Kidney (tissue), 14 donors: ENCODE results near the gene METRNL. TPM values are rescaled to one million over a fixed set of nuclear protein-coding genes. Genes with fewer than 3 reads are reported as not detected.

Experiments
- DNase-seq, 5 donors: peaks; one replicate each; pipeline ENCODE4 v3.0.0-alpha.2; 2013 to 2020
- FAIRE-seq: peaks from 2 replicates; lab custom pipeline; 2012; peaks lifted over from hg19 to GRCh38; lab: Jason Lieb, UNC
- H3K27ac ChIP-seq, 2 donors: one replicate each; pipeline ENCODE4 v1.7.0; 2013; ENCODE audit warnings: low read depth in 2 of 2, low read length in 2 of 2, inconsistent platforms in 1 of 2
- H3K27me3 ChIP-seq: one replicate; pipeline ENCODE4 v1.7.1; 2013; ENCODE audit warnings: low read length, inconsistent platforms; ENCODE audit not compliant: control insufficient read depth, insufficient read depth
- H3K36me3 ChIP-seq, 3 donors: one replicate each; pipeline versions ENCODE4 v1.7.0 to v1.7.1; 2013; ENCODE audit warnings: low read length in 3 of 3, control low read depth in 1 of 3, inconsistent platforms in 1 of 3; ENCODE audit not compliant: insufficient read depth in 3 of 3, control insufficient read depth in 2 of 3
- H3K4me1 ChIP-seq, 3 donors: one replicate each; pipeline versions ENCODE4 v1.7.0 to v1.7.1; 2013; ENCODE audit warnings: low read length in 3 of 3, inconsistent platforms in 1 of 3, low read depth in 1 of 3; ENCODE audit not compliant: control insufficient read depth in 2 of 3, insufficient read depth in 2 of 3
- H3K4me3 ChIP-seq, 3 donors: one replicate each; pipeline versions ENCODE4 v1.7.0 to v1.8.1; 2013; ENCODE audit warnings: low read length in 3 of 3, control low read depth in 1 of 3, inconsistent platforms in 1 of 3
- H3K9ac ChIP-seq, 3 donors: one replicate each; pipeline versions ENCODE4 v1.7.0 to v1.7.1; 2013; ENCODE audit warnings: low read length in 3 of 3, control low read depth in 1 of 3, inconsistent platforms in 1 of 3
- H3K9me3 ChIP-seq, 3 donors: one replicate each; pipeline versions ENCODE4 v1.7.0 to v1.7.1; 2013; ENCODE audit warnings: low read length in 3 of 3, control low read depth in 1 of 3, inconsistent platforms in 1 of 3; ENCODE audit not compliant: control insufficient read depth in 2 of 3, insufficient read depth in 1 of 3
- intact Hi-C: fragments of 100-400 bp; cut with DNase I; formaldehyde crosslinking; loops from one replicate; pipeline ENCODE4 v1.11.1; 2022
- polyA plus RNA-seq: library from polyadenylated mRNA; stranded (reverse); fragments of 350-450 nt; fragmentation: Illumina TruSeq; extraction: RNeasy Lipid Tissue Mini Kit (QIAGEN cat#74804); gene quantifications from one replicate; pipeline ENCODE4 v1.2.3, GENCODE V29; 2014; ENCODE audit warnings: low read depth, low replicate concordance; ENCODE audit not compliant: insufficient read depth
- total RNA-seq: library from RNA; stranded (reverse); fragmentation: NEBNext Ultra II Directional; extraction: Animal tissue kit (Norgen Biotek cat#: 25700); gene quantifications from one replicate; pipeline ENCODE4 v1.2.1, GENCODE V29; 2021
- TF ChIP-seq, protein P1 (sequence below): IDR thresholded peaks from 3 replicates; pipeline ENCODE4 v1.5.1; 2012; ENCODE audit warnings: mild to moderate bottlenecking, moderate library complexity, borderline replicate concordance; ENCODE audit not compliant: insufficient read depth; ENCODE audit errors: extremely low read depth
- donor health status: control.
- donor health status: control.
- donor health status: control.
- donor health status: control.
- donor health status: control.
- donor health status: DM: yes; HTN: yes; CAD: no.
- donor health status: Normal renal cell carcinoma (clear cell type).

METRNL gene
- total and polyA plus RNA-seq, 2 donors from 2014 or later = 61.5 to 107 TPM

DNA sequence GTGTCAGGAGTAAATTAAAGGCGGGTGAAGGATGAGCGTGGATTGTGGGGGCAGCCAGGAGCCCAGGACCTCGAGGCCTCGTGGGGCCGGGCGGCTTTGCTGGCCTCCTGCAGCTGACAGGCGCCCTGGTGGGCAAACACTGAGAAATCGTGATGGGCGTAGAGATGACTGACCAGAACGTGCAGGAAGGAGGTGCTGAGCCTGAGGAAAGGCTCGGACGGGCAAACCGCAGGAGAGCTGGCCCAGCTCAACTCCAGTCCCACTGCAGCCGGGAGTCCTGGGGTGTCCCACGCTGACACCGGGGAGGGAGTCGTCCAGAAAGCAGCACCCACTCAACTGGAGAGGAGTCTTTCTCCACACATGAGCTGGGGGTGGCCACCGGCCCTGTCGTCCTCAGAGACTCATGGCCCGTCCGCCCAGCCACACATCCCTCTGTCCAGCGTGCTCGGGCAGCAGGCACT, 36.9 kb downstream of the METRNL start:
- DNase-seq = no peak
- TF ChIP-seq, protein P1, sequence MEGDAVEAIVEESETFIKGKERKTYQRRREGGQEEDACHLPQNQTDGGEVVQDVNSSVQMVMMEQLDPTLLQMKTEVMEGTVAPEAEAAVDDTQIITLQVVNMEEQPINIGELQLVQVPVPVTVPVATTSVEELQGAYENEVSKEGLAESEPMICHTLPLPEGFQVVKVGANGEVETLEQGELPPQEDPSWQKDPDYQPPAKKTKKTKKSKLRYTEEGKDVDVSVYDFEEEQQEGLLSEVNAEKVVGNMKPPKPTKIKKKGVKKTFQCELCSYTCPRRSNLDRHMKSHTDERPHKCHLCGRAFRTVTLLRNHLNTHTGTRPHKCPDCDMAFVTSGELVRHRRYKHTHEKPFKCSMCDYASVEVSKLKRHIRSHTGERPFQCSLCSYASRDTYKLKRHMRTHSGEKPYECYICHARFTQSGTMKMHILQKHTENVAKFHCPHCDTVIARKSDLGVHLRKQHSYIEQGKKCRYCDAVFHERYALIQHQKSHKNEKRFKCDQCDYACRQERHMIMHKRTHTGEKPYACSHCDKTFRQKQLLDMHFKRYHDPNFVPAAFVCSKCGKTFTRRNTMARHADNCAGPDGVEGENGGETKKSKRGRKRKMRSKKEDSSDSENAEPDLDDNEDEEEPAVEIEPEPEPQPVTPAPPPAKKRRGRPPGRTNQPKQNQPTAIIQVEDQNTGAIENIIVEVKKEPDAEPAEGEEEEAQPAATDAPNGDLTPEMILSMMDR = no peak
- H3K4me1 ChIP-seq = peaks cover 0 to 3% (median 0%) of the 10 kb centered on the region in 3 donors
- H3K9ac ChIP-seq = no peak overlapping the region
- H3K9me3 ChIP-seq = no peaks in the 10 kb centered on the region
- no peak overlapping the region for H3K27ac ChIP-seq
- intact Hi-C loops = no loop called here
- no peak overlapping the region for H3K4me3 ChIP-seq
- FAIRE-seq = no peak
- H3K27me3 ChIP-seq = no peaks in the 10 kb centered on the region
- no peaks in the 10 kb centered on the region for H3K36me3 ChIP-seq

DNA sequence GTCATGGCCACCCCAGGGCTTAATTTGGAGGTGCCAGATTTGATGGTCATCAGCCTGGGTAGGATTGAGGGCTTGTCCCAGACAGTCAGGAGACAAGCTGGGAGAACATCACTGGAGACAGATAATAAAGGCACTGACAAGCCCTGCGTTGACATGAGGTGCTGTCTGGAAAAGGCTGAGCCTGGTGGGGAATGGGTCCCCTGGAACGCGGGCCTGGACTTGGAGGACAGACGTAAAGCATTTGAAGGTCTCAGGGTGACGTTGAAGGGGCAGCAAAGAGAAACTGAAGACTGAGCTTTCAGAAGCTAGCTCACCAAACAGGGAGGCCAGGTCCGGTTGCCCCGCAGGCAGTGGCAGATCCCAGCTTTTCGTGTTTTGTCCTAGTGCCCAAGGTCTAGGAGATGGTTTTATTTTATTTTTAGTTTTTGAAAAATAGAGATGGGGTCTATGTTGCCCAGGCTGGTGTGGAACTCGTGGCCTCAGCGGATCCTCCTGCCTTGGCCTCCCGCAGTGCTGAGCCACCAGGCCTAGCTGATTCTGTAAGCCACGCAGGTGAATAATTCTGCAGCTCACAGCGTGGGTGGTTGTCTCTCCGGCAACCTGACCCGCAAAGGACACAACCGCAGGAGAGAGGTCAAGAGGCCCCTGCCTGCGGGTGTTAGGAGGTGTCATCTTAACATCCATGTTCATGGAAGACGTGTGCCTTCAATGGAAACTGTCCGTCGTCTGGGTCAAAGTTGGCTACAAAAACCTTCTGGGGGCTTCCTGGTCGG, 37.6 kb downstream of the METRNL start:
- Histone ChIP-seq H3K9me3 (no peaks in the 10 kb centered on the region), H3K4me3 (no peak overlapping the region), H3K27ac (no peak overlapping the region), H3K4me1 (peaks cover 0 to 3% (median 0%) of the 10 kb centered on the region in 3 donors), H3K36me3 (no peaks in the 10 kb centered on the region), H3K27me3 (no peaks in the 10 kb centered on the region), H3K9ac (no peak overlapping the region)
- TF ChIP-seq, protein P1 = no peak
- DNase-seq (peak in 2 of 5 donors; percentile 25 to 43), FAIRE-seq (no peak)
- intact Hi-C loops = no loop called here

DNA sequence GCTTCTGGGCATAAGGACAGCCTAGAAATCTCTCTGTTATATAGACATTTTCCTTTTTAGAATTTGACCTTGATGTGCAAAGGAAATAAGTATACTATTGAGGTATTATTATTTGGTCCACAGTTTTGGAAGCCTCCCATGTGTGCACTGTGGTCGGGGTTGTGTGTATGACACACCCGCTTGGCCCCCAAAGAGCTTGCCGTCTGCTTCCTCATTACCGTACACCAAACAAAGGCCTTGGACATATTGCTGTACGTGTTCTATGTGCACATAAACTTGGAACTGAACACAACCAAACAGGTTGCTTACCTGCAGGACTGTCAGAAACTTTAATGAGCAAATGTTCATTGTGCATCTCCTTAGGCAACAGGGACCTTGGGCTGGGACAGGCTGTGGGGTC, 38.2 kb downstream of the METRNL start:
- Histone ChIP-seq H3K4me3 (no peak overlapping the region), H3K9me3 (no peaks in the 10 kb centered on the region), H3K27ac (no peak overlapping the region), H3K27me3 (no peaks in the 10 kb centered on the region), H3K36me3 (no peaks in the 10 kb centered on the region), H3K9ac (no peak overlapping the region), H3K4me1 (peaks cover 0 to 3% (median 0%) of the 10 kb centered on the region in 3 donors)
- FAIRE-seq (no peak), DNase-seq (peak in 2 of 5 donors; percentile 12 to 13)
- TF ChIP-seq, protein P1 = no peak
- intact Hi-C loops = no loop called here
